ENCODE results near the gene DLD.

GRCh38 chr7:107918948-107919347, 28.0 kb downstream of the DLD start:
- TF ChIP-seq ZFP3 (CRISPR knock-in tag; IDR thresholded peaks at IDR 0.05) (no peak), ZFP30 (CRISPR knock-in tag; IDR thresholded peaks at IDR 0.05) (no peak), ZNF70 (CRISPR knock-in tag; IDR thresholded peaks at IDR 0.05) (no peak), CREB5 (CRISPR knock-in tag; IDR thresholded peaks at IDR 0.05; ENCODE audit: low read depth) (no peak), RARB (CRISPR knock-in tag; IDR thresholded peaks at IDR 0.05) (no peak), TSHZ2 (CRISPR knock-in tag; IDR thresholded peaks at IDR 0.05) (no peak), ZNF8 (CRISPR knock-in tag; IDR thresholded peaks at IDR 0.05) (no peak), PPARA (CRISPR knock-in tag; IDR thresholded peaks at IDR 0.05; ENCODE audit: borderline replicate concordance) (no peak), PATZ1 (CRISPR knock-in tag; IDR thresholded peaks at IDR 0.05; ENCODE audit: borderline replicate concordance) (no peak), ISL1 (CRISPR knock-in tag; IDR thresholded peaks at IDR 0.05) (no peak), TOX (CRISPR knock-in tag; IDR thresholded peaks at IDR 0.05; ENCODE audit: borderline replicate concordance) (no peak), ESRRG (CRISPR knock-in tag; IDR thresholded peaks at IDR 0.05) (no peak)
